Sigmoid colon (tissue), 7 donors: ENCODE results near the gene SLC12A5. TPM values are rescaled to one million over a fixed set of nuclear protein-coding genes. Genes with fewer than 3 reads are reported as not detected.

Experiments used
- DNase-seq: peaks from one replicate; pipeline ENCODE4 v3.0.0-alpha.2; 2019
- H3K27ac ChIP-seq, 4 donors: fragments of 200-600 bp; sonication (generic); one replicate each; pipeline ENCODE4 v1.5.1; 2016 to 2019; ENCODE audit warnings: mild to moderate bottlenecking in 1 of 4
- H3K27me3 ChIP-seq, 3 donors: fragments of 200-600 bp; sonication (generic); one replicate each; pipeline ENCODE4 v1.5.1; 2019; ENCODE audit warnings: mild to moderate bottlenecking in 1 of 3
- H3K36me3 ChIP-seq, 4 donors: fragments of 200-600 bp; sonication (generic); one replicate each; pipeline ENCODE4 v1.5.1; 2016 to 2019
- H3K4me1 ChIP-seq, 4 donors: fragments of 200-600 bp; sonication (generic); one replicate each; pipeline ENCODE4 v1.5.1; 2017 to 2019
- H3K4me3 ChIP-seq, 4 donors: fragments of 200-600 bp; sonication (generic); one replicate each; pipeline ENCODE4 v1.5.1; 2017 to 2019; ENCODE audit warnings: mild to moderate bottlenecking in 2 of 4, moderate library complexity in 1 of 4
- H3K9me3 ChIP-seq, 4 donors: fragments of 200-600 bp in 3 of 4; sonication (generic) in 3 of 4; one replicate each; pipeline versions ENCODE4 v1.5.1 to v1.6.1; 2013 to 2019
- CTCF ChIP-seq, 4 experiments: fragments of 450-650 bp in 3 of 4; fragments of 200-600 bp in 1 of 4; IDR thresholded peaks; one replicate each; pipeline ENCODE4 v1.5.1; 2016 to 2019; ENCODE audit warnings: antibody characterized with exemption in 4 of 4, mild to moderate bottlenecking in 3 of 4, moderate library complexity in 2 of 4
- EP300 ChIP-seq, 4 donors: sonication (generic); formaldehyde crosslinking; IDR thresholded peaks; one replicate each; pipeline ENCODE4 v1.6.1; 2017; ENCODE audit warnings: antibody characterized with exemption in 4 of 4
- POLR2A ChIP-seq, 2 donors: fragments of 450-650 bp; IDR thresholded peaks; one replicate each; pipeline ENCODE4 v1.6.1; 2016; ENCODE audit warnings: antibody characterized with exemption in 2 of 2, mild to moderate bottlenecking in 2 of 2, moderate library complexity in 2 of 2
- POLR2AphosphoS5 ChIP-seq, 4 donors: sonication (generic); formaldehyde crosslinking; IDR thresholded peaks; one replicate each; pipeline ENCODE4 v1.6.1; 2017; ENCODE audit warnings: antibody characterized with exemption in 4 of 4
- WGBS, 2 donors: extraction: QIAGEN DNeasy Blood & Tissue Kit; methylation state at CpG; one replicate each; pipeline ENCODE4 v1.1.7; 2013; 5-methylcytosine and 5-hydroxymethylcytosine counted together
- intact Hi-C: fragments of 100-400 bp; cut with DNase I; formaldehyde crosslinking; loops from one replicate; pipeline ENCODE4 v1.15.1; 2023
- polyA plus RNA-seq, 3 donors: library from polyadenylated mRNA; stranded (reverse); fragments of 200-250 nt; gene quantifications; one replicate each; pipeline ENCODE4 v1.2.3, GENCODE V29; 2013
- total RNA-seq, 4 donors: library from RNA; depleted of rRNA; stranded (reverse); fragments of >200 nt; gene quantifications; one replicate each; pipeline ENCODE4 v1.1.0, GENCODE V29; 2016
- donor health status: healthy with polysubstance abuse.
- donor health status: Bipolar disorder and iron deficiency.
- donor health status: healthy.

Gene SLC12A5
- total and polyA plus RNA-seq, 7 donors = 0.14 to 1.4 TPM; not detected in 5

- DNase-seq = no peak
- H3K9me3 ChIP-seq = no peaks in the 10 kb centered on the region
- H3K4me3 ChIP-seq = no peak overlapping the region
- peaks cover 0 to 25% (median 16%) of the 10 kb centered on the region in 4 donors for H3K4me1 ChIP-seq
- TF ChIP-seq POLR2A (IDR thresholded peaks at IDR 0.05) (no peak), CTCF (IDR thresholded peaks at IDR 0.05) (no peak), EP300 (IDR thresholded peaks at IDR 0.05) (no peak), POLR2AphosphoS5 (IDR thresholded peaks at IDR 0.05) (no peak)
- H3K27me3 ChIP-seq = peaks cover 39 to 97% (median 56%) of the 10 kb centered on the region in 3 donors
- no peak overlapping the region for H3K27ac ChIP-seq
- intact Hi-C loops = no loop called here
- 10 to 19% methylated on average over 74 of the region's 74 CpGs for WGBS, 2 donors
- no peaks in the 10 kb centered on the region for H3K36me3 ChIP-seq
Measured at GRCh38 chr20:46010491-46011391, 18.3 kb upstream of the SLC12A5 start.

GRCh38 chr20:46011631-46012482 lies 17.2 kb upstream of the SLC12A5 start:
- Histone ChIP-seq H3K9me3 (no peaks in the 10 kb centered on the region), H3K27me3 (peaks cover 39 to 96% (median 61%) of the 10 kb centered on the region in 3 donors), H3K4me3 (no peak overlapping the region), H3K27ac (no peak overlapping the region), H3K4me1 (peaks cover 0 to 25% (median 16%) of the 10 kb centered on the region in 4 donors), H3K36me3 (no peaks in the 10 kb centered on the region)
- no peak for TF ChIP-seq POLR2A (IDR thresholded peaks at IDR 0.05)
- no peak for TF ChIP-seq EP300 (IDR thresholded peaks at IDR 0.05)
- no peak for TF ChIP-seq POLR2AphosphoS5 (IDR thresholded peaks at IDR 0.05)
- no peak for TF ChIP-seq CTCF (IDR thresholded peaks at IDR 0.05)
- 19 to 31% methylated on average over 57 of the region's 57 CpGs for WGBS, 2 donors
- DNase-seq = peak; percentile 69
- intact Hi-C loops = no loop called here

GRCh38 chr20:46012921-46013320 lies 16.1 kb upstream of the SLC12A5 start:
- Histone ChIP-seq H3K9me3 (no peaks in the 10 kb centered on the region), H3K4me1 (peaks cover 0 to 25% (median 16%) of the 10 kb centered on the region in 4 donors), H3K27me3 (peaks cover 39 to 94% (median 61%) of the 10 kb centered on the region in 3 donors), H3K4me3 (no peak overlapping the region), H3K36me3 (no peaks in the 10 kb centered on the region), H3K27ac (no peak overlapping the region)
- no peak for DNase-seq
- 51 to 56% methylated on average over 10 of the region's 10 CpGs for WGBS, 2 donors
- TF ChIP-seq POLR2A (IDR thresholded peaks at IDR 0.05) = no peak
- intact Hi-C loops = no loop called here

- H3K4me3 ChIP-seq = no peak overlapping the region
- no peaks in the 10 kb centered on the region for H3K36me3 ChIP-seq
- H3K9me3 ChIP-seq = no peaks in the 10 kb centered on the region
- H3K27me3 ChIP-seq = peaks cover 39 to 93% (median 61%) of the 10 kb centered on the region in 3 donors
- H3K27ac ChIP-seq = no peak overlapping the region
- DNase-seq = no peak
- TF ChIP-seq POLR2AphosphoS5 (IDR thresholded peaks at IDR 0.05) (no peak), CTCF (IDR thresholded peaks at IDR 0.05) (no peak), EP300 (IDR thresholded peaks at IDR 0.05) (no peak), POLR2A (IDR thresholded peaks at IDR 0.05) (no peak)
- intact Hi-C loops = no loop called here
- 10 to 14% methylated on average over 29 of the region's 29 CpGs for WGBS, 2 donors
- peaks cover 0 to 25% (median 16%) of the 10 kb centered on the region in 4 donors for H3K4me1 ChIP-seq
Measured at GRCh38 chr20:46013322-46013828, 15.6 kb upstream of the SLC12A5 start.
